PC-3 (cell line): ENCODE measurements around the gene RNF34. TPM values are rescaled to one million over a fixed set of nuclear protein-coding genes. Genes with fewer than 3 reads are reported as not detected.

Experiments
- ATAC-seq: fragments of 200-7000 bp; cut with Tn5 transposase; 2 replicates; pipeline ENCODE4 v1.9.1; 2020; ENCODE audit warnings: mild to moderate bottlenecking, moderate library complexity
- BruUV-seq: library from RNA; stranded (reverse); fragments of 400-500 nt; replicated peaks from 2 replicates; lab custom pipeline; 2021; lab: Mats Ljungman, UMichigan
- CTCF ChIA-PET: fragments of 300-600 bp; sonication (Branson Sonifier 250); formaldehyde crosslinking; loops from one replicate; lab custom pipeline; 2022; ENCODE audit warnings: antibody characterized with exemption; lab: Charles Lee
- POLR2A ChIA-PET: fragments of 300-600 bp; sonication (Branson Sonifier 250); formaldehyde crosslinking; loops from one replicate; lab custom pipeline; 2022; ENCODE audit warnings: antibody characterized with exemption; ENCODE audit not compliant: unreplicated experiment; lab: Charles Lee
- DNase-seq: peaks from one replicate; pipeline ENCODE4 v3.0.0-alpha.2; 2015
- H2AFZ ChIP-seq: fragments of 300-600 bp; sonication (generic); 2 replicates; pipeline ENCODE4 v1.6.0; 2016; ENCODE audit warnings: antibody characterized with exemption, low read length
- H3F3A ChIP-seq: fragments of 300-600 bp; sonication (generic); one replicate; pipeline ENCODE4 v1.6.0; 2017; ENCODE audit warnings: antibody characterized with exemption, low read length, control low read depth, mild to moderate bottlenecking; ENCODE audit not compliant: unreplicated experiment
- H3K27ac ChIP-seq: fragments of 300-600 bp; sonication (generic); 2 replicates; pipeline ENCODE4 v1.5.1; 2016; ENCODE audit warnings: mild to moderate bottlenecking, low read length
- H3K27me3 ChIP-seq: fragments of 300-600 bp; sonication (generic); 2 replicates; pipeline ENCODE4 v1.6.1; 2016; ENCODE audit warnings: low read length, mixed read lengths
- H3K36me3 ChIP-seq: fragments of 300-600 bp; sonication (generic); 2 replicates; pipeline ENCODE4 v1.6.1; 2016; ENCODE audit warnings: low read depth, mixed run types, low read length, mixed read lengths
- H3K4me1 ChIP-seq: fragments of 300-600 bp; sonication (generic); 2 replicates; pipeline ENCODE4 v1.5.1; 2016; ENCODE audit warnings: low read length; ENCODE audit not compliant: insufficient read depth
- H3K4me2 ChIP-seq: fragments of 300-600 bp; sonication (generic); 2 replicates; pipeline ENCODE4 v1.6.0; 2016; ENCODE audit warnings: low read length
- H3K4me3 ChIP-seq: fragments of 300-600 bp; sonication (generic); 2 replicates; pipeline ENCODE4 v1.5.1; 2016; ENCODE audit warnings: mild to moderate bottlenecking, low read length, mixed read lengths
- H3K79me2 ChIP-seq: fragments of 300-600 bp; sonication (generic); 2 replicates; pipeline ENCODE4 v1.6.1; 2017; ENCODE audit warnings: low read length, mixed read lengths
- H3K9ac ChIP-seq: fragments of 300-600 bp; sonication (generic); 2 replicates; pipeline ENCODE4 v1.6.0; 2016; ENCODE audit warnings: mild to moderate bottlenecking, low read length
- H3K9me2 ChIP-seq: fragments of 300-600 bp; sonication (generic); replicated peaks from 2 replicates; pipeline ENCODE4 v1.6.1; 2016; ENCODE audit warnings: mixed run types, low read length, mixed read lengths
- H3K9me3 ChIP-seq: fragments of 300-600 bp; sonication (generic); 2 replicates; pipeline ENCODE4 v1.6.1; 2016; ENCODE audit warnings: low read length, mixed read lengths
- H4K20me1 ChIP-seq: fragments of 300-600 bp; sonication (generic); 2 replicates; pipeline ENCODE4 v1.6.1; 2016; ENCODE audit warnings: low read length, mixed read lengths
- CTCF ChIP-seq: fragments of 300-600 bp; sonication (generic); conservative IDR thresholded peaks from 2 replicates; pipeline ENCODE4 v1.5.1; 2017; ENCODE audit warnings: antibody characterized with exemption, low read depth, mild to moderate bottlenecking, low read length
- EZH2 ChIP-seq: fragments of 300-600 bp; sonication (generic); IDR thresholded peaks from one replicate; pipeline ENCODE4 v1.6.1; 2017; ENCODE audit warnings: antibody characterized with exemption, mild to moderate bottlenecking, low read length; ENCODE audit not compliant: unreplicated experiment
- EZH2phosphoT487 ChIP-seq: fragments of 300-600 bp; sonication (generic); IDR thresholded peaks from 2 replicates; pipeline ENCODE4 v1.6.1; 2018; ENCODE audit warnings: mild to moderate bottlenecking, antibody characterized with exemption, low read length, borderline replicate concordance
- intact Hi-C: fragments of 100-400 bp; cut with micrococcal nuclease; formaldehyde crosslinking; loops from 2 replicates; pipeline ENCODE4 v1.9.0; 2023
- total RNA-seq: library from RNA; depleted of rRNA; stranded (reverse); fragments of >200 nt; gene quantifications from 2 replicates; pipeline ENCODE4 v1.2.3, GENCODE V29; 2014

Gene RNF34
- total RNA-seq, 1 experiment from 2014 or later: 88.2 TPM

GRCh38 chr12:121448771-121449315 lies 48.9 kb downstream of the RNF34 start:
- BruUV-seq: no TSS peak
- Histone ChIP-seq H3K27ac (no peak overlapping the region), H3K9me3 (no peaks in the 10 kb centered on the region), H3K9me2 (no peaks in the 10 kb centered on the region), H3K4me3 (no peak overlapping the region), H3K27me3 (no peaks in the 10 kb centered on the region), H3K4me1 (no peaks in the 10 kb centered on the region), H3F3A (no peaks in the 10 kb centered on the region), H3K4me2 (no peak overlapping the region), H3K9ac (no peak overlapping the region), H4K20me1 (no peaks in the 10 kb centered on the region), H2AFZ (no peak overlapping the region), H3K79me2 (peaks cover 8% of the 10 kb centered on the region; the same call in 1 of the 2 replicates), H3K36me3 (peaks cover 7% of the 10 kb centered on the region; the same call in 1 of the 2 replicates)
- ChIA-PET CTCF (interaction anchor here (0.6 kb wide), 1 partner anchor 15 kb away, joined by 4 read pairs; no protein-coding TSS in a partner anchor), POLR2A (no interaction called here)
- TF ChIP-seq EZH2 (no peak), CTCF (no peak), EZH2phosphoT487 (no peak)
- DNase-seq (no peak), ATAC-seq (no peak)
- intact Hi-C loops: no loop called here

GRCh38 chr12:121451961-121452339 lies 52.0 kb downstream of the RNF34 start:
- Histone ChIP-seq H3K9me3 (no peaks in the 10 kb centered on the region), H3K9ac (no peak overlapping the region), H4K20me1 (no peaks in the 10 kb centered on the region), H3K4me2 (no peak overlapping the region), H3F3A (no peaks in the 10 kb centered on the region), H3K27ac (no peak overlapping the region), H2AFZ (no peak overlapping the region), H3K4me1 (no peaks in the 10 kb centered on the region), H3K36me3 (peaks cover 7% of the 10 kb centered on the region; the same call in 1 of the 2 replicates), H3K79me2 (peaks cover 40% of the 10 kb centered on the region), H3K9me2 (no peaks in the 10 kb centered on the region), H3K4me3 (no peak overlapping the region), H3K27me3 (no peaks in the 10 kb centered on the region)
- CTCF ChIA-PET: no interaction called here
- ATAC-seq (no peak), DNase-seq (no peak)
- TF ChIP-seq EZH2 (no peak), CTCF (no peak), EZH2phosphoT487 (no peak)
- no TSS peak for BruUV-seq
- POLR2A ChIA-PET: no interaction called here
- intact Hi-C loops: no loop called here

- DNase-seq: no peak
- no peaks in the 10 kb centered on the region for H3K9me3 ChIP-seq
- peaks cover 7% of the 10 kb centered on the region; the same call in 1 of the 2 replicates for H3K36me3 ChIP-seq
- POLR2A ChIA-PET: no interaction called here
- no peaks in the 10 kb centered on the region for H3K9me2 ChIP-seq
- H3K9ac ChIP-seq: no peak overlapping the region
- no peaks in the 10 kb centered on the region for H3F3A ChIP-seq
- H3K27ac ChIP-seq: no peak overlapping the region
- no peak for ATAC-seq
- no peak overlapping the region for H2AFZ ChIP-seq
- H3K79me2 ChIP-seq: peaks cover 45% of the 10 kb centered on the region
- no TSS peak for BruUV-seq
- H3K27me3 ChIP-seq: no peaks in the 10 kb centered on the region
- TF ChIP-seq EZH2phosphoT487 (no peak), EZH2 (no peak), CTCF (no peak)
- no peak overlapping the region for H3K4me3 ChIP-seq
- intact Hi-C loops: no loop called here
- H3K4me1 ChIP-seq: no peaks in the 10 kb centered on the region
- H4K20me1 ChIP-seq: no peaks in the 10 kb centered on the region
- H3K4me2 ChIP-seq: no peak overlapping the region
- CTCF ChIA-PET: no interaction called here
These were observed 52.5 kb downstream of the RNF34 start for GRCh38 chr12:121452340-121452984.
